ENCODE results near the gene SOWAHC. TPM values are rescaled to one million over a fixed set of nuclear protein-coding genes. Genes with fewer than 3 reads are reported as not detected.

SOWAHC gene
- total and polyA plus RNA-seq, 2 of the 13 experiments (the other 11 are each of a cell fraction or from before 2014, with no cell fraction given) = 21.2 to 22.5 TPM

- TF ChIP-seq ZBTB37 (CRISPR knock-in tag; IDR thresholded peaks at IDR 0.05) (no peak), MBD4 (IDR thresholded peaks at IDR 0.05; ENCODE audit: borderline replicate concordance, low read length) (no peak), DZIP1 (CRISPR knock-in tag; IDR thresholded peaks at IDR 0.05) (no peak; the same call in 1 of the 2 replicates), TFAP4 (IDR thresholded peaks at IDR 0.05; ENCODE audit: borderline replicate concordance, low read depth) (0 out of 2 replicates have a peak, but pooled peaks have one; percentile 19), SYNCRIP (IDR thresholded peaks at IDR 0.05; ENCODE audit: insufficient read depth, low read depth, low read length) (no peak), ZBTB20 (CRISPR knock-in tag; IDR thresholded peaks at IDR 0.05; ENCODE audit: borderline replicate concordance, low read depth) (peak; percentile 86; the same call in 1 of the 2 replicates), ZNF704 (CRISPR knock-in tag; IDR thresholded peaks at IDR 0.05; ENCODE audit: borderline replicate concordance) (0 out of 2 replicates have a peak, but pooled peaks have one; percentile 46), RARA (CRISPR knock-in tag; IDR thresholded peaks at IDR 0.05) (peak; percentile 47), REXO4 (CRISPR knock-in tag; IDR thresholded peaks at IDR 0.05; ENCODE audit: borderline replicate concordance) (no peak), IKZF1 (IDR thresholded peaks at IDR 0.05) (no peak), SMYD3 (CRISPR knock-in tag; IDR thresholded peaks at IDR 0.05) (no peak), NFKBIZ (CRISPR knock-in tag; IDR thresholded peaks at IDR 0.05) (no peak; the same call in 1 of the 2 replicates), MYNN (CRISPR knock-in tag; IDR thresholded peaks at IDR 0.05; ENCODE audit: low read depth) (no peak; the same call in 1 of the 2 replicates), ZNF607 (CRISPR knock-in tag; IDR thresholded peaks at IDR 0.05; ENCODE audit: borderline replicate concordance) (peak; percentile 97), UBTF (CRISPR knock-in tag; IDR thresholded peaks at IDR 0.05) (peak; percentile 84), ZNF550 (CRISPR knock-in tag; IDR thresholded peaks at IDR 0.05; ENCODE audit: borderline replicate concordance) (no peak), ZEB1 (IDR thresholded peaks at IDR 0.05; ENCODE audit: insufficient replicate concordance, low read depth) (no peak)
Measured at GRCh38 chr2:109613922-109614714, at the start of gene SOWAHC, which contains the start of gene SEPTIN10 (continued).
